ENCODE data around the gene PRSS53. TPM values are rescaled to one million over a fixed set of nuclear protein-coding genes. Genes with fewer than 3 reads are reported as not detected.
A peak's percentile ranks its signal among the peaks of the same experiment; 100 is the strongest.

The PRSS53 gene
- total RNA-seq, 1 donor: 2.8 TPM

- DNase-seq (ENCODE audit: low read depth): no peak
- H3K4me3 ChIP-seq (ENCODE audit: low read depth, low read length): peak overlapping the region; percentile 94
- no peak for TF ChIP-seq CTCF (IDR thresholded peaks at IDR 0.05; ENCODE audit: insufficient read depth, low read length)
Measured at GRCh38 chr16:31093132-31093703, 4.5 kb upstream of the PRSS53 start.

- DNase-seq (ENCODE audit: low read depth): no peak
- TF ChIP-seq CTCF (IDR thresholded peaks at IDR 0.05; ENCODE audit: insufficient read depth, low read length): no peak
- H3K4me3 ChIP-seq (ENCODE audit: low read depth, low read length): no peak overlapping the region
Measured at GRCh38 chr16:31092330-31092729, 3.6 kb upstream of the PRSS53 start.

GRCh38 chr16:31090540-31090939, 1.8 kb upstream of the PRSS53 start:
- H3K4me3 ChIP-seq (ENCODE audit: low read depth, low read length): no peak overlapping the region
- TF ChIP-seq CTCF (IDR thresholded peaks at IDR 0.05; ENCODE audit: insufficient read depth, low read length): no peak
- peak; percentile 8 for DNase-seq (ENCODE audit: low read depth)

DNA sequence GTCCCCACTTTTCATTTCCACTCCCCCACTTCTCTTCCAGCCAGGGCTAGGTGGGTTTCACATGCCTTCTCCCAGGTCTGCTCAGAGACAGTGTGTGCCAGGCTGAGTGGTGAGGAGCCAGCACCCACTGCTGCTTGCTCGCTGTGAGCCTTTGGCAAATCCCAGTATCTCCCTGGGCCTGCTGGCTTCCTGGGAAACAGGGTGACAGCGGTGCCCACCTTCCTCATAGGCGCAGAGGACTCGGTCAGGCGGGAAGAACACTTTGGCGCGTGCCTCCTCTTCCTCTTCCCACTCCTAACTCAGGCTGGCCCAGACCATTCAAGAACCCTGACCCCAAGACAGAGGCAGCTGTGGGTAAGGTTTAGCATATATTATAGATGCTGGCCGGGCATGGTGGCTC, 456 bp upstream of the PRSS53 start:
- no peak overlapping the region for H3K4me3 ChIP-seq (ENCODE audit: low read depth, low read length)
- DNase-seq (ENCODE audit: low read depth): no peak
- TF ChIP-seq CTCF (IDR thresholded peaks at IDR 0.05; ENCODE audit: insufficient read depth, low read length): no peak

DNA sequence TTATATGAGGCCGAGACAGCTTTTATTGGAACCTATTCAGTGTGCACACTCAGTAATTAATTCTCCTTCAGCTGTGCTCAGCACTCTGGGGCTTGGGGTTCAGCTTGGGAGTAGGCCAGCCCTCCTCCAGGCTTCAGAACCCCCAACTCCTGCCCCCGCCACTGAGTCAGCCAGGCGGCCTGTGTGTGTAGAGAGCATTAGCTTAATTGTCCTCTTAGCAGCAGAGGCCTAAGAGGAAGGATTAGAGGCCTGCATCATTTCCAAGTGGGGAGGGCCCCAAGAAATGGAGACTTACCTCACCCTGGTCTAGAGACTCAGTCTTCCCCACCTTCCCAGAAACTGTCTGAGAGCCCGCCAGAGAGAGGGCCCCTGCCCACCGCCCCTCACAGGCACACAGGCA, 772 bp downstream of the PRSS53 start:
- TF ChIP-seq CTCF (IDR thresholded peaks at IDR 0.05; ENCODE audit: insufficient read depth, low read length): no peak
- no peak overlapping the region for H3K4me3 ChIP-seq (ENCODE audit: low read depth, low read length)
- no peak for DNase-seq (ENCODE audit: low read depth)

- DNase-seq (ENCODE audit: low read depth): no peak
- TF ChIP-seq CTCF (IDR thresholded peaks at IDR 0.05; ENCODE audit: insufficient read depth, low read length): no peak
- H3K4me3 ChIP-seq (ENCODE audit: low read depth, low read length): no peak overlapping the region
Measured at GRCh38 chr16:31087481-31087880, 1.3 kb downstream of the PRSS53 start.

- no peak overlapping the region for H3K4me3 ChIP-seq (ENCODE audit: low read depth, low read length)
- no peak for TF ChIP-seq CTCF (IDR thresholded peaks at IDR 0.05; ENCODE audit: insufficient read depth, low read length)
- DNase-seq (ENCODE audit: low read depth): no peak
Measured at GRCh38 chr16:31086629-31086906, 2.2 kb downstream of the PRSS53 start.
